Neural progenitor cell (in vitro differentiated cells): ENCODE measurements around the gene FAM219A.

ENCODE experiments used
- EZH2 ChIP-seq: fragments of 200-600 bp; sonication (generic); IDR thresholded peaks from 2 replicates; pipeline ENCODE4 v1.6.1; 2017; ENCODE audit warnings: antibody characterized with exemption, mild to moderate bottlenecking, moderate library complexity
- EZH2phosphoT487 ChIP-seq: fragments of 200-600 bp; sonication (generic); IDR thresholded peaks from 2 replicates; pipeline ENCODE4 v1.6.1; 2017; ENCODE audit warnings: antibody characterized with exemption
- TF ChIP-seq, protein P1 (sequence below): fragments of 200-600 bp; sonication (generic); IDR thresholded peaks from 2 replicates; pipeline ENCODE4 v1.5.1; 2017; ENCODE audit warnings: antibody characterized with exemption, mild to moderate bottlenecking

- peak; percentile 17 for TF ChIP-seq EZH2phosphoT487
- TF ChIP-seq, protein P1, sequence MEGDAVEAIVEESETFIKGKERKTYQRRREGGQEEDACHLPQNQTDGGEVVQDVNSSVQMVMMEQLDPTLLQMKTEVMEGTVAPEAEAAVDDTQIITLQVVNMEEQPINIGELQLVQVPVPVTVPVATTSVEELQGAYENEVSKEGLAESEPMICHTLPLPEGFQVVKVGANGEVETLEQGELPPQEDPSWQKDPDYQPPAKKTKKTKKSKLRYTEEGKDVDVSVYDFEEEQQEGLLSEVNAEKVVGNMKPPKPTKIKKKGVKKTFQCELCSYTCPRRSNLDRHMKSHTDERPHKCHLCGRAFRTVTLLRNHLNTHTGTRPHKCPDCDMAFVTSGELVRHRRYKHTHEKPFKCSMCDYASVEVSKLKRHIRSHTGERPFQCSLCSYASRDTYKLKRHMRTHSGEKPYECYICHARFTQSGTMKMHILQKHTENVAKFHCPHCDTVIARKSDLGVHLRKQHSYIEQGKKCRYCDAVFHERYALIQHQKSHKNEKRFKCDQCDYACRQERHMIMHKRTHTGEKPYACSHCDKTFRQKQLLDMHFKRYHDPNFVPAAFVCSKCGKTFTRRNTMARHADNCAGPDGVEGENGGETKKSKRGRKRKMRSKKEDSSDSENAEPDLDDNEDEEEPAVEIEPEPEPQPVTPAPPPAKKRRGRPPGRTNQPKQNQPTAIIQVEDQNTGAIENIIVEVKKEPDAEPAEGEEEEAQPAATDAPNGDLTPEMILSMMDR, result no peak
- TF ChIP-seq EZH2, result peak; percentile 36
Measured at GRCh38 chr9:34380511-34381315, 77.7 kb downstream of the FAM219A start.
